HepG2 (cell line): ENCODE measurements around the gene WDR54.

Experiments
- CCAR2 ChIP-seq: fragments of 200-400 bp; formaldehyde crosslinking; optimal IDR thresholded peaks from 2 replicates; pipeline ENCODE3; 2018; ENCODE audit warnings: low read depth, mild to moderate bottlenecking, low read length, moderate library complexity
- CTCF ChIP-seq: sonication (generic); formaldehyde crosslinking; IDR thresholded peaks from 2 replicates; pipeline ENCODE4 v1.5.0; 2020; ENCODE audit warnings: mild to moderate bottlenecking, missing genetic modification reagents, moderate library complexity
- SOX5 ChIP-seq: IDR thresholded peaks from 2 replicates; pipeline ENCODE4 v1.6.1; 2016; ENCODE audit warnings: borderline replicate concordance
- TP53 ChIP-seq: sonication (generic); formaldehyde crosslinking; conservative IDR thresholded peaks from 2 replicates; pipeline ENCODE4 v1.4.0; 2020; ENCODE audit warnings: missing genetic modification reagents
- ZNF776 ChIP-seq: sonication (generic); formaldehyde crosslinking; IDR thresholded peaks from 2 replicates; pipeline ENCODE4 v1.4.0; 2020; ENCODE audit warnings: mild to moderate bottlenecking, missing genetic modification reagents
- ZNF792 ChIP-seq: IDR thresholded peaks from 2 replicates; pipeline ENCODE4 v1.6.1; 2016
- TF ChIP-seq, protein P1 (sequence below): sonication (generic); formaldehyde crosslinking; conservative IDR thresholded peaks from 2 replicates; pipeline ENCODE4 v1.4.0; 2020; ENCODE audit warnings: missing genetic modification reagents

- no peak for TF ChIP-seq CTCF
- TF ChIP-seq SOX5 (CRISPR knock-in tag): no peak
- no peak for TF ChIP-seq ZNF776 (CRISPR knock-in tag)
- no peak for TF ChIP-seq ZNF792 (CRISPR knock-in tag)
- TF ChIP-seq, protein P1, sequence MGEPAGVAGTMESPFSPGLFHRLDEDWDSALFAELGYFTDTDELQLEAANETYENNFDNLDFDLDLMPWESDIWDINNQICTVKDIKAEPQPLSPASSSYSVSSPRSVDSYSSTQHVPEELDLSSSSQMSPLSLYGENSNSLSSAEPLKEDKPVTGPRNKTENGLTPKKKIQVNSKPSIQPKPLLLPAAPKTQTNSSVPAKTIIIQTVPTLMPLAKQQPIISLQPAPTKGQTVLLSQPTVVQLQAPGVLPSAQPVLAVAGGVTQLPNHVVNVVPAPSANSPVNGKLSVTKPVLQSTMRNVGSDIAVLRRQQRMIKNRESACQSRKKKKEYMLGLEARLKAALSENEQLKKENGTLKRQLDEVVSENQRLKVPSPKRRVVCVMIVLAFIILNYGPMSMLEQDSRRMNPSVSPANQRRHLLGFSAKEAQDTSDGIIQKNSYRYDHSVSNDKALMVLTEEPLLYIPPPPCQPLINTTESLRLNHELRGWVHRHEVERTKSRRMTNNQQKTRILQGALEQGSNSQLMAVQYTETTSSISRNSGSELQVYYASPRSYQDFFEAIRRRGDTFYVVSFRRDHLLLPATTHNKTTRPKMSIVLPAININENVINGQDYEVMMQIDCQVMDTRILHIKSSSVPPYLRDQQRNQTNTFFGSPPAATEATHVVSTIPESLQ (CRISPR knock-in tag): no peak
- TF ChIP-seq TP53: no peak
- TF ChIP-seq CCAR2: no peak
Measured at GRCh38 chr2:74378007-74378406, 43.5 kb upstream of the WDR54 start.
